Measurements from ENCODE around the gene RYR3. TPM values are rescaled to one million over a fixed set of nuclear protein-coding genes. Genes with fewer than 3 reads are reported as not detected.

RYR3 gene
- total and polyA plus RNA-seq, 9 donors, result 11.9 to 48.1 (median 33.2) TPM

DNA sequence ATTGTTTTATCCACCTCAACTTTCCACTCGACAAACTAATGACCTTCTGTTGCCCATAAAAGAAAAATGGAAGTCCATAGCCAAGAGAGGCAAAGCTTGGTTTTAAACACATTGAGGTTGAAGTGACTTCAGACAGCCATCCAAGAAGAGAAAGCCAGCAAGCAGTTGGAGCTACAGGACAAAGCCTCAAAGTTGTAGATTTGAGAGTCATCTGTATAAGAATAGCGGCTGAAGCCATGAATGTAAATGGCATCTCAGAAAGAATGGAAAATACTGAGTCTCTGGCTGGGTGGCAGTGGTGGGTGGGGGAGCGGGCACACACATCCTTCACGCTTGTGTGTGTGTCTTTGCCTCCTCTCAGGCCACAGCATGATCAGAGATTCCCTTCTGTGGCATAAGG, 533.4 kb downstream of the RYR3 start:
- no peaks in the 10 kb centered on the region for H3K27me3 ChIP-seq (ENCODE audit: control insufficient read depth, insufficient read depth, low read length)
- H3K4me1 ChIP-seq (ENCODE audit: control insufficient read depth, insufficient read depth, low read length), result no peaks in the 10 kb centered on the region
- DNase-seq, result no peak
- H3K27ac ChIP-seq (ENCODE audit: low read length), result no peak overlapping the region
- H3K9me3 ChIP-seq (replicated peaks; ENCODE audit: control insufficient read depth, low read depth, low read length), result no peaks in the 10 kb centered on the region
- 80% methylated on average over 2 of the region's 4 CpGs for WGBS (ENCODE audit: insufficient coverage)
- no peak overlapping the region for H3K4me3 ChIP-seq (ENCODE audit: low read length)
- peaks cover 12% of the 10 kb centered on the region for H3K36me3 ChIP-seq (ENCODE audit: control insufficient read depth, insufficient read depth, low read length)

GRCh38 chr15:33844597-33844996, 533.8 kb downstream of the RYR3 start:
- no peaks in the 10 kb centered on the region for H3K4me1 ChIP-seq (ENCODE audit: control insufficient read depth, insufficient read depth, low read length)
- DNase-seq, result no peak
- 100% methylated on average over 1 of the region's 4 CpGs for WGBS (ENCODE audit: insufficient coverage)
- peaks cover 9% of the 10 kb centered on the region for H3K36me3 ChIP-seq (ENCODE audit: control insufficient read depth, insufficient read depth, low read length)
- no peaks in the 10 kb centered on the region for H3K9me3 ChIP-seq (replicated peaks; ENCODE audit: control insufficient read depth, low read depth, low read length)
- no peak overlapping the region for H3K27ac ChIP-seq (ENCODE audit: low read length)
- no peak overlapping the region for H3K4me3 ChIP-seq (ENCODE audit: low read length)
- H3K27me3 ChIP-seq (ENCODE audit: control insufficient read depth, insufficient read depth, low read length), result no peaks in the 10 kb centered on the region

DNA sequence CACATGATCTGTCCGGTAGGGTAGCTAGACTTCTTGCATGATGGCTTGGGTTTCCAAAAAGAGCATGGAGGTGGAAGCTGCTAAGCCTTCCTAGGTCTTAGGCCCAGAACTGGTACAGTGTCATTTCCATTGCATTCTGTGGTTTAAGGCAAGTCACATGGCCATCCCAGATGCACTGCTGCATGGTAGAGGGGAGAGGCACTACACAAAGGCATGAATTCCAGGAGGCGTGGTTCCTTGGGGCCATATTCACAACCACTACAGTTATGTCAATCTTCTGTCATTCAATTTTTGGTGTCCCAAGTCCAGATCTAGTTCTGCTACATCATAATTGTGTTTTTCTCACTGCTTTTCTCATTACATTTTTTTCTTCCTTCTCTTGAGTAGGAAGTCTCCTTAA, 535.4 kb downstream of the RYR3 start:
- no peaks in the 10 kb centered on the region for H3K27me3 ChIP-seq (ENCODE audit: control insufficient read depth, insufficient read depth, low read length)
- peaks cover 7% of the 10 kb centered on the region for H3K36me3 ChIP-seq (ENCODE audit: control insufficient read depth, insufficient read depth, low read length)
- 100% methylated on average over 1 of the region's 2 CpGs for WGBS (ENCODE audit: insufficient coverage)
- no peak overlapping the region for H3K27ac ChIP-seq (ENCODE audit: low read length)
- H3K4me1 ChIP-seq (ENCODE audit: control insufficient read depth, insufficient read depth, low read length), result no peaks in the 10 kb centered on the region
- no peaks in the 10 kb centered on the region for H3K9me3 ChIP-seq (replicated peaks; ENCODE audit: control insufficient read depth, low read depth, low read length)
- no peak for DNase-seq
- H3K4me3 ChIP-seq (ENCODE audit: low read length), result no peak overlapping the region

DNA sequence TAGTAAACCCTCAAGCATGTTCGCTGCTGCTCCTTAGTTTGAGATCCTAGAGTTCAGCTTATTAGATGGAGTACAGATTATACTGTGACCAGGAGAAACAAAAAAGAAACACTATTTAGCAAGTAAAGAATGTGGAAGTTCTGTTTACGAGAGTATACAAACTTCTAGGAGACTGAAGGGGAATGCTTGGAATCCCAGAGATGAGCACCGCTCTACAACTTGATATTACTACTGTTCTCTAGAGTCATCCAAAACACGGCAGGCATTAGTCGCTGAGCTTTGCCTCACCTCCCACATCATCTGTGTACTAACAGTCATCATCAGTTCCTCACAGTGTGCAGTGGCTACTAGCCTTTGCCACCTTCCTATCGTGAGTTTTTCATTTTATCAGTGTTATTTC, 536.1 kb downstream of the RYR3 start:
- Histone ChIP-seq H3K9me3 (replicated peaks; ENCODE audit: control insufficient read depth, low read depth, low read length) (no peaks in the 10 kb centered on the region), H3K4me1 (ENCODE audit: control insufficient read depth, insufficient read depth, low read length) (no peaks in the 10 kb centered on the region), H3K27ac (ENCODE audit: low read length) (no peak overlapping the region), H3K4me3 (ENCODE audit: low read length) (no peak overlapping the region), H3K36me3 (ENCODE audit: control insufficient read depth, insufficient read depth, low read length) (peaks cover 7% of the 10 kb centered on the region), H3K27me3 (ENCODE audit: control insufficient read depth, insufficient read depth, low read length) (no peaks in the 10 kb centered on the region)
- DNase-seq, result no peak
- WGBS (ENCODE audit: insufficient coverage), result 75% methylated on average over 4 of the region's 6 CpGs

DNA sequence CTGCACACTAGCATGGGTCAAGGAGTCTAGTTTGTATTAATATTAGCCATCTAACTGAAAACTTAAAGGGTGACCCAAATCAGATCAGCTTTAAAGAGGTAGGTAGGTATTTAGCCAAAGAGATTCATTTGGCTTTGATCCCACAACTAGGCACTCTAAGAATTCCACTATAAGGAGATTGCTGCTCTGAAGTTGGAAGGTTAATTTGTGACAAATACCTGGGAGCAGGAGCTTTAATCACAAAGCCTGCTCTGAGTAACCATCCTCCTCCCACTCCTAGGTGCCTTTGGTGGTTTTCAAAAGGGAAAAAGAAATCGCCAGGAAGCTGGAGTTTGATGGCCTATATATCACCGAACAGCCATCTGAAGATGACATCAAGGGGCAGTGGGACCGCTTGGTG, 537.2 kb downstream of the RYR3 start:
- H3K36me3 ChIP-seq (ENCODE audit: control insufficient read depth, insufficient read depth, low read length), result peaks cover 3% of the 10 kb centered on the region
- WGBS (ENCODE audit: insufficient coverage), result no CpG with 5 or more reads among the region's 3 CpGs
- no peaks in the 10 kb centered on the region for H3K27me3 ChIP-seq (ENCODE audit: control insufficient read depth, insufficient read depth, low read length)

DNA sequence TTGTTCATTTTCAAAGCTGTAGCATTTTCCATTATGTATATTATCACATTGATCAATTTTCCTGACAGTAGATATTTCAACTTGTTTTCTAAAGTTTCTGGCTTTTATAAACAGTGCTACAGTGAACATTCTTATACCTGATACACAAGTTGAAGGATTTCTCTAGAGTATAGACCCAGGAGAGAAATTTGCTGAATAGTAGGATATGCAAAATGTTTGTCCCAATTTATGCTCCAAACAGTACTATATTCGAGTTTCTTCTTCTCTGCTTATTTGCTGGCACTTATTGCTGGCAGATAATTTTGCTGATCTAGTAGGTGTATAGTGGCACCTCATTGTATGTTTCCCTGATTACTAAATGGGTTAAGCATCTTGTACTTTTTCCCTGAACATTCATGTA, 540.3 kb downstream of the RYR3 start:
- DNase-seq, result no peak
- Histone ChIP-seq H3K36me3 (ENCODE audit: control insufficient read depth, insufficient read depth, low read length) (peaks cover 10% of the 10 kb centered on the region), H3K27me3 (ENCODE audit: control insufficient read depth, insufficient read depth, low read length) (no peaks in the 10 kb centered on the region), H3K4me3 (ENCODE audit: low read length) (no peak overlapping the region), H3K9me3 (replicated peaks; ENCODE audit: control insufficient read depth, low read depth, low read length) (no peaks in the 10 kb centered on the region), H3K4me1 (ENCODE audit: control insufficient read depth, insufficient read depth, low read length) (no peaks in the 10 kb centered on the region), H3K27ac (ENCODE audit: low read length) (no peak overlapping the region)
- no CpG with 5 or more reads among the region's 1 CpG for WGBS (ENCODE audit: insufficient coverage)

More for the DNA sequence above, 537.2 kb downstream of the RYR3 start:
- Histone ChIP-seq H3K9me3 (replicated peaks; ENCODE audit: control insufficient read depth, low read depth, low read length) (no peaks in the 10 kb centered on the region), H3K4me3 (ENCODE audit: low read length) (no peak overlapping the region), H3K4me1 (ENCODE audit: control insufficient read depth, insufficient read depth, low read length) (no peaks in the 10 kb centered on the region), H3K27ac (ENCODE audit: low read length) (no peak overlapping the region)
- DNase-seq, result no peak

- peaks cover 16% of the 10 kb centered on the region for H3K36me3 ChIP-seq (ENCODE audit: control insufficient read depth, insufficient read depth, low read length)
- no peak for DNase-seq
- H3K9me3 ChIP-seq (replicated peaks; ENCODE audit: control insufficient read depth, low read depth, low read length), result no peaks in the 10 kb centered on the region
- H3K4me1 ChIP-seq (ENCODE audit: control insufficient read depth, insufficient read depth, low read length), result no peaks in the 10 kb centered on the region
- H3K27ac ChIP-seq (ENCODE audit: low read length), result no peak overlapping the region
- WGBS (ENCODE audit: insufficient coverage), result no CpG with 5 or more reads among the region's 1 CpG
- H3K4me3 ChIP-seq (ENCODE audit: low read length), result no peak overlapping the region
- H3K27me3 ChIP-seq (ENCODE audit: control insufficient read depth, insufficient read depth, low read length), result no peaks in the 10 kb centered on the region
These were observed 541.3 kb downstream of the RYR3 start for GRCh38 chr15:33852094-33852493.

- H3K4me1 ChIP-seq (ENCODE audit: control insufficient read depth, insufficient read depth, low read length), result no peaks in the 10 kb centered on the region
- no peak overlapping the region for H3K27ac ChIP-seq (ENCODE audit: low read length)
- peaks cover 20% of the 10 kb centered on the region for H3K36me3 ChIP-seq (ENCODE audit: control insufficient read depth, insufficient read depth, low read length)
- no peaks in the 10 kb centered on the region for H3K9me3 ChIP-seq (replicated peaks; ENCODE audit: control insufficient read depth, low read depth, low read length)
- WGBS (ENCODE audit: insufficient coverage), result no CpG with 5 or more reads among the region's 2 CpGs
- H3K4me3 ChIP-seq (ENCODE audit: low read length), result no peak overlapping the region
- no peaks in the 10 kb centered on the region for H3K27me3 ChIP-seq (ENCODE audit: control insufficient read depth, insufficient read depth, low read length)
- DNase-seq, result no peak
These were observed 541.8 kb downstream of the RYR3 start for GRCh38 chr15:33852570-33852969.

DNA sequence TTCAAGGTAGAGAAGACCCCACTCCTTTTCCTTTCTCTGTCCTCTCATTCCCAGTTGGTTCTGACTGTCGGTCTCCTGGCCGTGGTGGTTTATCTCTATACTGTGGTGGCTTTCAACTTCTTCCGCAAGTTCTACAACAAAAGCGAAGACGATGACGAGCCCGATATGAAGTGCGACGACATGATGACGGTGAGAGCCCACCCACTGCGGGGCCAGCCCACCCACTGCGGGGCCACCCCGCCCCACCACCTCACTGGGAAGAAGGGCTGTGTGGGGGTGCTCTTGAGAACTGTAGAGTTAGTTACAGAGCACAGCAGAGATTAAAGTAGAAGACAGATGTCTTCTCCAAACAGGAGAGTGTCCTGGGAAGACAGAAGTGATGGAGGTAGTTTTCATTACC, 547.0 kb downstream of the RYR3 start:
- H3K27me3 ChIP-seq (ENCODE audit: control insufficient read depth, insufficient read depth, low read length), result no peaks in the 10 kb centered on the region
- H3K4me3 ChIP-seq (ENCODE audit: low read length), result no peak overlapping the region
- no peaks in the 10 kb centered on the region for H3K9me3 ChIP-seq (replicated peaks; ENCODE audit: control insufficient read depth, low read depth, low read length)
- WGBS (ENCODE audit: insufficient coverage), result 100% methylated on average over 1 of the region's 13 CpGs
- no peaks in the 10 kb centered on the region for H3K4me1 ChIP-seq (ENCODE audit: control insufficient read depth, insufficient read depth, low read length)
- H3K27ac ChIP-seq (ENCODE audit: low read length), result no peak overlapping the region
- peaks cover 43% of the 10 kb centered on the region for H3K36me3 ChIP-seq (ENCODE audit: control insufficient read depth, insufficient read depth, low read length)
- no peak for DNase-seq

GRCh38 chr15:33858836-33859235, 548.1 kb downstream of the RYR3 start:
- 86% methylated on average over 5 of the region's 6 CpGs for WGBS (ENCODE audit: insufficient coverage)
- Histone ChIP-seq H3K27ac (ENCODE audit: low read length) (no peak overlapping the region), H3K4me3 (ENCODE audit: low read length) (no peak overlapping the region), H3K36me3 (ENCODE audit: control insufficient read depth, insufficient read depth, low read length) (peaks cover 44% of the 10 kb centered on the region), H3K9me3 (replicated peaks; ENCODE audit: control insufficient read depth, low read depth, low read length) (no peaks in the 10 kb centered on the region), H3K27me3 (ENCODE audit: control insufficient read depth, insufficient read depth, low read length) (no peaks in the 10 kb centered on the region), H3K4me1 (ENCODE audit: control insufficient read depth, insufficient read depth, low read length) (no peaks in the 10 kb centered on the region)
- DNase-seq, result no peak

GRCh38 chr15:33859992-33860545, 549.3 kb downstream of the RYR3 start:
- Histone ChIP-seq H3K9me3 (replicated peaks; ENCODE audit: control insufficient read depth, low read depth, low read length) (no peaks in the 10 kb centered on the region), H3K27ac (ENCODE audit: low read length) (no peak overlapping the region), H3K4me1 (ENCODE audit: control insufficient read depth, insufficient read depth, low read length) (no peaks in the 10 kb centered on the region), H3K36me3 (ENCODE audit: control insufficient read depth, insufficient read depth, low read length) (peaks cover 39% of the 10 kb centered on the region), H3K4me3 (ENCODE audit: low read length) (no peak overlapping the region), H3K27me3 (ENCODE audit: control insufficient read depth, insufficient read depth, low read length) (no peaks in the 10 kb centered on the region)
- WGBS (ENCODE audit: insufficient coverage), result no CpG with 5 or more reads among the region's 1 CpG
- DNase-seq, result no peak
